GM21737 (cell line): ENCODE results near the gene ANO8.
"Not testable (repeated sequence)": the region's sequence is repeated elsewhere in the genome, so short reads cannot be mapped to it uniquely, and the experiment has no call there.

Source experiments
- ATAC-seq: cut with Tn5 transposase; IDR thresholded peaks from one replicate; pipeline ENCODE4 v1.9.1; 2021; ENCODE audit warnings: mild to moderate bottlenecking, moderate library complexity; ENCODE audit not compliant: unreplicated experiment

ANO8 gene, protein sequence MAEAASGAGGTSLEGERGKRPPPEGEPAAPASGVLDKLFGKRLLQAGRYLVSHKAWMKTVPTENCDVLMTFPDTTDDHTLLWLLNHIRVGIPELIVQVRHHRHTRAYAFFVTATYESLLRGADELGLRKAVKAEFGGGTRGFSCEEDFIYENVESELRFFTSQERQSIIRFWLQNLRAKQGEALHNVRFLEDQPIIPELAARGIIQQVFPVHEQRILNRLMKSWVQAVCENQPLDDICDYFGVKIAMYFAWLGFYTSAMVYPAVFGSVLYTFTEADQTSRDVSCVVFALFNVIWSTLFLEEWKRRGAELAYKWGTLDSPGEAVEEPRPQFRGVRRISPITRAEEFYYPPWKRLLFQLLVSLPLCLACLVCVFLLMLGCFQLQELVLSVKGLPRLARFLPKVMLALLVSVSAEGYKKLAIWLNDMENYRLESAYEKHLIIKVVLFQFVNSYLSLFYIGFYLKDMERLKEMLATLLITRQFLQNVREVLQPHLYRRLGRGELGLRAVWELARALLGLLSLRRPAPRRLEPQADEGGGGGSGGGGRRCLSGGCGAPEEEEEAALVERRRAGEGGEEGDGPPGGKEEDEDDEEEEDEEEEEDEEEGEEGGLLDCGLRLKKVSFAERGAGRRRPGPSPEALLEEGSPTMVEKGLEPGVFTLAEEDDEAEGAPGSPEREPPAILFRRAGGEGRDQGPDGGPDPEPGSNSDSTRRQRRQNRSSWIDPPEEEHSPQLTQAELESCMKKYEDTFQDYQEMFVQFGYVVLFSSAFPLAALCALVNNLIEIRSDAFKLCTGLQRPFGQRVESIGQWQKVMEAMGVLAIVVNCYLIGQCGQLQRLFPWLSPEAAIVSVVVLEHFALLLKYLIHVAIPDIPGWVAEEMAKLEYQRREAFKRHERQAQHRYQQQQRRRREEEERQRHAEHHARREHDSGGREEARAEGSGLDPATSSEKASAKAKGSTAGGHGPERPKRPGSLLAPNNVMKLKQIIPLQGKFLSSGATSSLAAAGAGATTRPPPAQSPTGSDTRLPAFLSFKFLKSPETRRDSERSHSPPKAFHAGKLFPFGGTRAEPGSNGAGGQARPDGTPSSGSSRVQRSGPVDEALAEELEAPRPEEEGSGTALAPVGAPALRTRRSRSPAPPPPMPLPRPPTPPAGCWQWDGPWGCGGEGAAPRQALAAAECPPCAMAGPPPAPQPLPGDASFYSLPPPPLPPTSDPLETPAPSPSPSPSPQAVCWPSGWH

DNA sequence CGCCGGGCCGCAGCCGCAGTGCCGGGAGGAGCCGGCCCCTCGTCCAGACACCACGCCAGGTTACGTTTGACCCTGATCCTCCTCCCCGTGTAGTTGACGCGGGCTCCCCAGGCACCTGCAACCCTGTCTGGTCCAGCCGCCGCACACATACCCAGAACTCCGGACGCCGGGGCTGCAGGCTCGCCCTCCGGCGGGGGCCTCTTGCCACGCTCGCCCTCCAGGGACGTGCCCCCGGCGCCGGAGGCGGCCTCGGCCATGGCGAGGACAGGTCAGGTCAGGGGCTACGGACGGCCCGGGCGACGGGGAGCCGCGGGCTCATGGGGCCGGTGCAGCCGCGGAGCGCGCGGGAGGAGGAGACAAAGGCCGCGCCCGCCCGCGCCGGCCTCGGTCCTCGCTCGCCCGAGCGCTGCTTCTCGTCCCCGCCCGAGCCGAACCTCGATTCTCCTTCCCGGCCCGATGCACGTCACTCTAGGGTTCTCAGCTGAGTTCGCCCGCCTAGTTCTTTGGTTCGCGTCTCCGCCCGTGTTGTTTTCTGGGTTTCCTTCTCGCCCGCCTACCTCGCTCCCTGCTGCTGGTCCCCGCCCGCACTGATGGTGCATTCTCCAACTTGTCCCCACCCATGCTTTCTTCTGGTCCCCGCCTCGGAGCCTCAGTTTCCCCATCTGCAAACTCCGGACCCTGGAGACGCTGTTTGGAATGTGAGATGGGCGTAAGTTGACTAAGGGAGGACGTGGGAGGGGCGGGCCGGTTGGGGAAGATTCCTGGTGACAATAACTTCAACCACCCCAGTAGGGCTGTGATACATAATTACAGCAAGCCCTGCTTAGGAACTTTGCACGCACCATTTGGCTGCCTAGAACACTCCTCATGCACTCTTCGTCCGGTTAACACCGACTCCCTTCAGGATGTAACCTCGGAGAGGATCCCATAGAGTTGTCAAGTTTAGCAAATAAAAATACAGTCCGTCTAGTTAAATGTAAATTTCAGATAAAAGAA, at the start of gene ANO8:
Gene ANO8, minus strand, starts transcription at position 442 of the 996 bp plus-strand sequence. Its CDS starts 185 bp downstream, at position 257.
- ATAC-seq: peak; percentile 43

DNA sequence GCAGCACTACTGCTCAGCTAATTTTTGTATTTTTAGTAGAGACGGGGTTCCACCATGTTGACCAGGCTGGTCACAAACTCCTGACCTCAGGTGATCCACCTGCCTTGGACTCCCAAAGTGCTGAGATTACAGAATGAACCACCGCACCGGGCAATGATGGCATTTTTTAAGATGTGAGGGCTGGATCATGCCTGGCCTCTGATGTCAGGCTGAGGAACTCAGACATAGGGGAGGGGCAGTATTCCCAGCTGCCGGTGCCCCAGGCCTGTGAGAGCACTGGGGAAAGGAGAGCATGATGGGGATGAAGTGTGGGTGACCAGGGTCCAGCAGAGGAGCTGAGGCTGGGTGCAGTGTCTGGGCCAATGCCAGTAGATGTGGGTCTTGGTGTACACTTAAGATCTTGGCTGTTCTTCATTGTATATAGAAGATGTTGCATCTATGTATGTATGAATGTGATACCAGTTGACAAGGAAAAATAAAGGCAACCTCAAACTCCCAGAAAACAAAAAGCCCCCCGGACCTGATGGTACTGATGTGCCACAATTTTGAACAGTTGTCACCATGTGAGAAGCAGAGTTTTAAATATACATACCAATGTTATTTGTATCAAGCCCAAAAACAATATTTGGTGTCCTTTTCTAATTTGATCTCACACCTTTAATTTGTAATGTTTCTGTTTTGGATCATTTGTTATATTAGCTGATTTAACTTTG, 45.9 kb upstream of the ANO8 start:
- no peak for ATAC-seq

DNA sequence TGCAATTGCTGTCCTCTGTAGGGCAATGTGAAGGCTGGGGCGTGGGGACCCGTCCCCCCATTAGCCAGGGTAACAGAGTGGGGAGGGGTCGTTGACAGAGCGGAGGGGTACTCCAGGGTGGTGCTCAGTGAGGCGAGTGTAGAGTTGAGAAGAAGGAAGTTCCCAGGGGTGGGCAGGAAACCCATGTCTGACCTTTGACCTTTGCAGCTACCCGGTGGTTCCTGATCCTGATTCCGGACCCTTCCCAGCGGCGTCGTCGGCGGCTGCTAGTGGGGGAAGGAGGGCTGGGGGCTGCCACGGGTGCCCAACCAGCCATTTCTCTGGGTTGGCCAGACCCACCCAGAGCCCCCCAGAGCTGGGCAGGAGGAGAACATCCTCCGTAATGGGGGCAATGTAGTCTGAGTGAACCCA, 44.6 kb upstream of the ANO8 start:
- ATAC-seq: no peak

DNA sequence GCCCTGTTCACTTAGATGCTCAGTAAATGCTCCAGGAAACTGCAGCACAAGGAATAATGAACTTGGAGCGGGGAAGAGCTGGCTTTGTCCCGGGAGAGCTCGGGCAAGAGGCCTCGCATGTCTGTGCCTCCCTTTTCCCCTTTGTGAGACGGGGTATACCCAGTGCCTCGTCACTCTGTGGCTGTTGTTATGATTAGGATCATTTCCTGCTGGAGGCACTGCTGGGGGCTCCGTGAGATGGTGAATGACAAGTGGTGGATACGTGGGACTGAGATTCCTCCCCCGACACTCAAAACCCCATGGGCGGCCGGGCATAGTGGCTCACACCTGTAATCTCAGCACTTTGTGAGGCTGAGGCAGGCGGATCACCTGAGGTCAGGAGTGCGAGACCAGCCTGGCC, 43.6 kb upstream of the ANO8 start:
- ATAC-seq: no peak

- no peak for ATAC-seq
Observed at GRCh38 chr19:17376935-17377600, 42.4 kb upstream of the ANO8 start, which contains the start of gene PLVAP. Gene PLVAP (minus strand): TSS chr19:17377342. CDS start chr19:17377288, 54 bp downstream.

DNA sequence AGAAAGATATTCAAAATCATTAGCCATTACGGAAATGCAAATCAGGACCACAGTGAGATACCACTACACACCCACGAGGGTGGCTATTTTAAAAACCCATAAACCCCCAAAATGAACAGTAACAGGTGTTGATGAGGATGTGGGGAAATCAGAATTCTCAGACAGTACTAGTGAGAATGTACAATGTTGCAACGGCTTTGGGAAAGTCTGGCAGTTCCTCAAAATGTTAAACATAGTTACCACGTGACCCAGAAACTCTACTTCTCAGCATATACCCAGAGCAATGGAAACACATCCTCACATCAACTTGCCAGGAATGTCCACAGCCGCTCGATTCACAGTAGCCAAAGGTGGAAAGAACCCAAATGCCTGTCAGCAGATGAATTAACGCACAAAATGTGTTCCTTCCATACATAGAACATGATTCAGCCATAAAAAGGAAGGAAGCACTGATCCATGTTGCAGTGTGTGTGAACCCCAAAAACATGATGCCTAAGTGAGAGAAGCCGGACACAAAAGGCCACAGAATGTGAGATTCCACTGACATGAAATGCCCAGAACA, 35.5 kb upstream of the ANO8 start:
- ATAC-seq: peak; percentile 69

DNA sequence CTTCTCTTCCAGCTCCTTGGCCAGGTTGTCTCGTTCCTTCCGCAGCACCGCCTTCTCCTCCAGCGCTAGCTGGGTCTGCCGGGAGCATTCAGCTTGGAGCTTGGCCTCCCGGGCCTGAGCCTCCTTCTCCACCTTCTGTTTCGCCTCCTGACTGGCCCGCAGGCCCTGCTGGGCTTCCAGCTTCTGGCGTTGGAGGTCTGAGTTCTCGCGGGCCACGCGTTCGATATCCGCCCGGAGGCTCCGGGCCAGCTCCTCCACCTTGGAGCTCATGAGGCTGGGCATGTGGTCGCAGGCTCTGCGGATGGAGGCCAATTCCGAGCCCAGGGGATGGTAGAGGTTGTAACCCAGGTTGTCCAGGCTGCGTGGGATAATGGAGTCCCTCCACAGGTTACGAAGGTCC, 30.7 kb upstream of the ANO8 start:
- ATAC-seq: no peak

- not testable (repeated sequence) for ATAC-seq
Observed at GRCh38 chr19:17363852-17364605, 29.4 kb upstream of the ANO8 start.

DNA sequence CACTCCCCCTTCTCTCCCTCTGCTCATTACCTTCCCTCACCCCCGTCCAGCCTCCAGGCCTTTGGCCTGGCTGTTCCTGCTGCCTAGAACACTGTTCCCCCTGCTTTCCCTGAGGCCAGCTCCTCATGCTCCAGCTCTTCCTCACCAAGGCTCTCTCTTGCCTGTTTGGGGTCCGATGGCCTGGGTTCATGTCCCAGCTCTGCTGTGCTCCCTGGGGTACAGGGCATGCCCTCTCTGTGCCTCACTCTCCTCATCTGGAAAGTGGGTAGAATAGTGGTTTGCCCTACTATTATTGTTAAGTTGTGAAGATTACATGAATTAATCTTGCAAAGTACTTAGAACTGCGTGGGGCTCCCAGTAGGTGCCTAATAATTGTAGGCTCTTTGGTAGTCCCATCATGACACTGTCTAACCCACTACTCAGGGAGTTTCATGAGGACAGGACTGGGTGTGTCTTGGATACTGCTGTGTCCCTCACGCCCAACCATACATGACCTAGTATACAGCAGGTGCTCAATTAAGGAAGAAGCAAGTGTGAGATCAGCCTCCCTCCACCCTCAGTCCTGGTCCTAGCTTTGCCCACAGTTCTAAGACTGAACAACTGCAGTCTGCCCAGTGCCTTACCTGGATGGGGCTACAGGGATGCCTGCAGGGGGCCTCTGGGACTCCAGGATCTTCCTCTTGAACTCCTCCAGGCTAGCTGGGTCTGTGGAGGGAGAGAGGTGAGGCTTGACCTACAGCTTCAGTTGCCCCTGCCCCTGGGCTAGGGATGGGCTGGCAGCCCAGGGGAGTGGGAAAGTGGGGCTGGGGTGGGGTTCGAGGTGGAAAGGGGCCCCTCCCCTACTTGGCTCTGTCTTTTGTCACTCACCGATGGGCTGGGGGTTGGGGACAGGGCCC, 25.5 kb upstream of the ANO8 start:
- no peak for ATAC-seq

GRCh38 chr19:17358395-17358794, 23.7 kb upstream of the ANO8 start:
- ATAC-seq: no peak

DNA sequence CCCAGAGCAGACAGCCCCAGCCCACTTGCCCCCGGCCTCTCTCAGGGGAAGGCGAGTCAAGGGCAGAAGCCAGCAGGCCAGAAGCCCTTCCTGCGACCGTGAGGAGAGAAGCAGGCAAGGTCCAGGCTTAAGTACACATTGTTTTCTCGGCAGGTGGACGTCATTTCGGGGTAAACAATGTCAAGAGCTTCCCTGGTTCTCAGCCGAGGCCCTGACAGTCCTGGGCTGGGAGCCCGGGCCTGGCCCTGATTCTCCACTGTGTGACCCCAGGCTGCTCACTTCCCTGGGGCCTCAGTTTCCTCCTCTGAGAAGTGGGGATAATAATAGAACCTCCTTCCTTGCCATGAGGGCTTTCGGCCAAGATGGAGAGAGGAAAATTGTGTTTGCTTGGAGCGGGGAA, 23.1 kb upstream of the ANO8 start:
- ATAC-seq: no peak

DNA sequence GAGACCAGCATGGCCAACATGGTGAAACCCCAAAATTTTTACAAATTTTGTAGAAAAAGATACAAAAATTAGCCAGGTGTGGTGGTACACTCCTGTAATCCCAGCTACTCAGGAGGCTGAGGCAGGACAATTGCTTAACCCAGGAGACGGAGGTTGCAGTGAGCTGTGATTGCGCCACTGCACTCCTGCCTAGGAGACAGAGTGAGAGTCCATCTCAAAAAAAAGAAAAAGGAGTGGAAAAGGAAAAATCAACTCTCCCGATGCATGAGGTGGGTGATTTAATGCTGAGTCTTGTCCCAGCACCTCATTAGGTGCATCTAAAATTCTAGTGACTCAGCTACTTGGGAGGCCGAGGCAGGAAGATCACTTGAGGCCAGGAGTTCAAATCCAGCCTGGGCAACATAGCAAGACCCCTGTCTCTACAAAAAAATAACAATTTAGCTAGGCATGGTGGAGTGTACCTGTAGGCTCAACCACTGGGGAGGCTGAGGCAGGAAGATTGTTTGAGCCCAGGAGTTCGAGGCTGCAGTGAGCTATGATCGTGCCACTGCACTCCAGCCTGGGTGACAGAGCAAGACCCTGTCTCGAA, 22.5 kb upstream of the ANO8 start:
- no peak for ATAC-seq

- no peak for ATAC-seq
Observed at GRCh38 chr19:17353386-17353785, 18.7 kb upstream of the ANO8 start.

- no peak for ATAC-seq
Observed at GRCh38 chr19:17352608-17353280, 18.1 kb upstream of the ANO8 start.

DNA sequence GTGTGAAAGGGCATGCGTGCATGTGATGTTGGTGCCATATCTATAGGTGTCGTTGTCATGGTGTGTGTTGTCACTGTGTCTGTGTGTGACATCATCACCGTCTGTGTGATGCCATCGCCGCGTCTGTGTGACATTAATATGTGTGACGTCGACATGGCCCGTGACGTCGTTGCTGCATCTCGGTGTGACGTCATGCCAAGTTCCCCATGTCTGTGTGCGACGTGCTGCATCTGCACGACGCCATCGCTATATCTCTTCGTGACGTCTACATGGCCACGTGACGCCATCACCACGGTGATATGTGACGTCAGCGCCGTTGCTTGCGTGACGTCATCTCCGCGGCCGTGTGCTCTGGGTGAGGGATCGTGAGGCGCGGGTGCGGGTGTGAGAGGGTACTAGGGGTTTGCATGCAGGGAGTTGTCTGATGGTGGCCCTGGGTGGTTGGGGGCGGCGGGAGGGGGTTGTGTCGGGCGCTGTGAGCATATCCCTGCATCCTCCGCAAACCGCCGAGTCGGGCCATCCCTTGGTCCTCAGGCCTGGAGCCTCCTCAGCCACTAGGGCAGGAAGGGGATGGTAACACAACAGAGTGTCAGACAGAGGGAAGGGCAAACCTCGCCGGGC, 17.3 kb upstream of the ANO8 start:
- ATAC-seq: no peak
